HG03575 (cell line): ENCODE results near the gene ALMS1.
A peak's percentile ranks its signal among the peaks of the same experiment; 100 is the strongest.
"Not testable (repeated sequence)": the region's sequence is repeated elsewhere in the genome, so short reads cannot be mapped to it uniquely, and the experiment has no call there.

ENCODE experiments used
- ATAC-seq: cut with Tn5 transposase; IDR thresholded peaks from one replicate; pipeline ENCODE4 v1.9.1; 2021; ENCODE audit not compliant: unreplicated experiment, insufficient number of reproducible peaks, low FRiP score; ENCODE audit errors: extremely low read depth

Gene ALMS1, protein sequence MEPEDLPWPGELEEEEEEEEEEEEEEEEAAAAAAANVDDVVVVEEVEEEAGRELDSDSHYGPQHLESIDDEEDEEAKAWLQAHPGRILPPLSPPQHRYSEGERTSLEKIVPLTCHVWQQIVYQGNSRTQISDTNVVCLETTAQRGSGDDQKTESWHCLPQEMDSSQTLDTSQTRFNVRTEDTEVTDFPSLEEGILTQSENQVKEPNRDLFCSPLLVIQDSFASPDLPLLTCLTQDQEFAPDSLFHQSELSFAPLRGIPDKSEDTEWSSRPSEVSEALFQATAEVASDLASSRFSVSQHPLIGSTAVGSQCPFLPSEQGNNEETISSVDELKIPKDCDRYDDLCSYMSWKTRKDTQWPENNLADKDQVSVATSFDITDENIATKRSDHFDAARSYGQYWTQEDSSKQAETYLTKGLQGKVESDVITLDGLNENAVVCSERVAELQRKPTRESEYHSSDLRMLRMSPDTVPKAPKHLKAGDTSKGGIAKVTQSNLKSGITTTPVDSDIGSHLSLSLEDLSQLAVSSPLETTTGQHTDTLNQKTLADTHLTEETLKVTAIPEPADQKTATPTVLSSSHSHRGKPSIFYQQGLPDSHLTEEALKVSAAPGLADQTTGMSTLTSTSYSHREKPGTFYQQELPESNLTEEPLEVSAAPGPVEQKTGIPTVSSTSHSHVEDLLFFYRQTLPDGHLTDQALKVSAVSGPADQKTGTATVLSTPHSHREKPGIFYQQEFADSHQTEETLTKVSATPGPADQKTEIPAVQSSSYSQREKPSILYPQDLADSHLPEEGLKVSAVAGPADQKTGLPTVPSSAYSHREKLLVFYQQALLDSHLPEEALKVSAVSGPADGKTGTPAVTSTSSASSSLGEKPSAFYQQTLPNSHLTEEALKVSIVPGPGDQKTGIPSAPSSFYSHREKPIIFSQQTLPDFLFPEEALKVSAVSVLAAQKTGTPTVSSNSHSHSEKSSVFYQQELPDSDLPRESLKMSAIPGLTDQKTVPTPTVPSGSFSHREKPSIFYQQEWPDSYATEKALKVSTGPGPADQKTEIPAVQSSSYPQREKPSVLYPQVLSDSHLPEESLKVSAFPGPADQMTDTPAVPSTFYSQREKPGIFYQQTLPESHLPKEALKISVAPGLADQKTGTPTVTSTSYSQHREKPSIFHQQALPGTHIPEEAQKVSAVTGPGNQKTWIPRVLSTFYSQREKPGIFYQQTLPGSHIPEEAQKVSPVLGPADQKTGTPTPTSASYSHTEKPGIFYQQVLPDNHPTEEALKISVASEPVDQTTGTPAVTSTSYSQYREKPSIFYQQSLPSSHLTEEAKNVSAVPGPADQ (N-terminal part only)

DNA sequence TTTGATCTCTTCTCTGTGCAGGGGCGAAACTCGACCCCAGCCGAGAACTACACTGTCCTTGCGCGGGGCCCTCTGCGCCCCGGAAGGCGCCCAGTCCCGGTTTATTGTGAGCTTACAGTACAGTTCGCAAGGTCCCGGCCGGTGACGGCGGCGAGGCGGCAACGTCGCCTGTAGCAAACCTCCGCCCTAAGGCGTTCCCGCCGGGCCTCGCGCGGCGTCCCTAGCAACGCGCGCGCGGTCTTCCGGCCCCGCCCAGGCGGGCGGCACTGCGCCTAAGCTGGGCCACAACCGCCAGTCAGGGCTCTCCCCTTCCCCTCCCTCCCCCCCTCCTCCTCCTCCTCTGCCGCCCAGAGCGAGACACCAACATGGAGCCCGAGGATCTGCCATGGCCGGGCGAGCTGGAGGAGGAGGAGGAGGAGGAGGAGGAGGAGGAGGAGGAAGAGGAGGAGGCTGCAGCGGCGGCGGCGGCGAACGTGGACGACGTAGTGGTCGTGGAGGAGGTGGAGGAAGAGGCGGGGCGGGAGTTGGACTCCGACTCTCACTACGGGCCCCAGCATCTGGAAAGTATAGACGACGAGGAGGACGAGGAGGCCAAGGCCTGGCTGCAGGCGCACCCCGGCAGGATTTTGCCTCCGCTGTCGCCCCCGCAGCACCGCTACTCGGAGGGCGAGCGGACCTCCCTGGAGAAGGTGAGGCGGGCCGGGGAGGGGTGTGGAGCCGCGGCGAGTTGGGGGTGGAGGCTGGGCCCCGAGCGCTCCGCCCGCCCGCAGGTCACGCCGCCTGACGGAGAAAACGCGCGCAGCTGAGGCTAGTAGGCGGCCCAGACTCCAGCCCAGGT lies at the start of gene ALMS1:
ALMS1 (plus strand) TSS at position 333 of the 838 bp plus-strand sequence; CDS start at position 366, 33 bp downstream.
- ATAC-seq = peak; percentile 50

DNA sequence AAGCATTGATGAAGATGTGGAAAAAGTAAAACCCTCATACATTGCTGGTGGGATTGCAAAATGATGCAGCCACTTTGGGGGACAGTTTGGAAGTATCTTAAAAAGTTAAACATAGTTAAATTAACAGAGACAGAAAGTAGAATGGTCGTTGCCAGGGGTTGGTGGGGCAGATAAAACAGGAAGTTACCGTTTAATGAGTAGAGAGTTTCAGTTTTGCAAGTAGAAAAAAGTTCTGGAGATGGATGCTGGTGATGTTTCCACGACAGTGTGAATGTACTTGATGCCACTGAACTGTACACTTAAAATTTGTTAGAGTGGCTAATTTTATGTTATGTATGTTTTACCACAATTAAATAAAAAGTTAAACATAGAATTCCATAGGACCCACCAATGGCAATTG lies 47.8 kb upstream of the ALMS1 start:
- ATAC-seq = no peak

DNA sequence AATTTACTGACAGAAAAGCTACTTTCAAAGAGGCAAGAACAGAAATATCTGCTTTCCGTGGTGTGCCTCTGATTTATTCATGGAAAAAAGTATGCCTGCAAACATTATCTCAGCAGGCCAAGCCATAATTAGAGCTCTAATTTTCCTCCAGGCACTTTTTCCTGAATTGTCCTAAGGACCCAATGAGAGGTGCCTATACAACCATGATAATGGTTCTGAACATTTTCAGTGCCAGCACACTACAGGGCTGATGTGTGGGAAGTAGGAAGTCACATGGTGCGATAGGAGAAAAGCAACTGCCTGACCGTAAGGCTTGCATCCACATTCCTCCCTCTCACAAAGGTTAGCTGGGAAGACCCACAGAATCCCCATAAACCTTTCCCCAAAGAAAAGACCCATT lies 46.4 kb upstream of the ALMS1 start:
- ATAC-seq = no peak

DNA sequence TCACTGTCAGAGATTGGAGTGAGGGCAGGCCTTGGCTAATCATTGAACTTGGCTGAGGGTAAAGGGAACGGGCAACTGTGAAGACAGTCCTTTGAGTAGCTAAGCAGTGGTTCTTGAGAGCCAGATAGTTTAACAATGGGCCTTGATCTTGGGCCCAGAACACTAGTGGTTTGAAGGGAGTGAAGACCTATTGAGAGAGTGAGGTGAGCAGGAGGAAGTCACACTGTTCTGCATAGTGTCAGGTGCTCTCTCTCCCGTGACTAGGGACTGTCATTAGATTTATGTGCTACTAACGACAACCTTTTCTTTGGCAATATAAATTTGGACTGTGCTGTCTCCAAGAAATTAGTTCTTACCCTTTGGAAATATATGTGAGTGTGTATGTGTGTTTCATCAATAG lies 44.6 kb upstream of the ALMS1 start:
- ATAC-seq = no peak

DNA sequence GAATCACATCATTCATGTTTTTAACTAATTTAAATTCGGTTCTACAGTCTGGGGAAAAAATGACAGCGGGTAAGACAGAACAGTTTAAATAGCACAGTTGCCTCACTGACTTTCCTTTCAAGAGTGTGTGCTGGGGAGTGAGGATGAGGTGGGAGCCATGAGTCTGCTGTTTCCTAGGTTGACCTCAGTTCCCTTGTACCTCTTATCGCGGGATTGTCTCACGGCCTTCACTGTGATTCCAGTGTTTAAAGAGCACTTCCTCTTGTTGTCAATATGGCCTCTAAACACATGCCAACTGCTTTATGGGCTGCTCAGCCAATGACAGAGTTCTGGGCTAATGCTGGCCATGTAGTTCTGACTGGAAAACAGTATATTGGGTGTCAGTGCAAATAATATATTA lies 41.6 kb upstream of the ALMS1 start:
- ATAC-seq = no peak

DNA sequence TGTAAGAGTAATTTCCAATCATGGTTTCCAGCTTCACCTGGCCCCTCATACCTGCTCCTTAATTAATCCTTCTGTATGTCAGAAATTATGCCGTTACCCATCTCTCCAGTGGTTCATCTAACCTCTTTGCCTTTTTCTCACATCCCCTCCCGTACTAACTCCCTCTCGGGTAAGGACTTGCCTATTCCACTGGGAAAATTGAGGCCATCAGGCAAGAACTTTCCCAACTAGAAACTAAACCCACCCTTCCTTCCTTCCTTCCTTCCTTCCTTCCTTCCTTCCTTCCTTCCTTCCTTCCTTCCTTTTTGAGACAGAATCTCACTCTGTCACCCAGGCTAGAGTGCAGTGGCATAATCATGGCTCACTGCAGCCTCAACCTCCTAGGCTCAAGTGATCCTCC lies 40.9 kb upstream of the ALMS1 start:
- ATAC-seq = not testable (repeated sequence)

DNA sequence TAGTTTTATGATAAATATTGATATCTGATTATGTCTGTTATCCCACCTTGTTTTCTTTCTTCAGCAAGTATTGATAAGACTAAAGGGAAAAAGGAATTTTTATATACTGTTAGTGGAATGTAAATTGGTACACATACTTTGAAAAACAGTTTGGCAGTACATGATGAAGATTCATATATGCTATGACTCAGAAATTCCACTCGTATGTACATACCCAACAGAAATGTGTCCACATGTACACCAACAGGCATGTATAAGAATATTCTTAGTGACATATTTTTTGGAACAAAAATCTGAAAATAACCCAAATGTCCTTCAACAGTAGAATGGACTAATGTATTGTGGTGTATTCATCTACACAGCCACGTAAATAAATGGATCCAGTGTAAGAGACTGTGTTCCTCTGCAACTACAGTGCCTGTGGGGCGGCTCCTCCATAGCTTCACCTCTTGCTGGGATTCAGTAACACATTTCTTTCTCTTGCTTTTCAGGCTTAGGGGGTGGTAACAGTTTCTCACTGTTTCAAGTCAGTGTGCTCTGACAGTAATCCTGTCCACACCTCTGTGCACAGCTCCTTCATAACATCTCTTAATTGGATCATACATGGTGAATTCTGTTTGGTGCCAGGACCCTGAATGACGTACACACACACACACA lies 35.5 kb upstream of the ALMS1 start:
- ATAC-seq = no peak

DNA sequence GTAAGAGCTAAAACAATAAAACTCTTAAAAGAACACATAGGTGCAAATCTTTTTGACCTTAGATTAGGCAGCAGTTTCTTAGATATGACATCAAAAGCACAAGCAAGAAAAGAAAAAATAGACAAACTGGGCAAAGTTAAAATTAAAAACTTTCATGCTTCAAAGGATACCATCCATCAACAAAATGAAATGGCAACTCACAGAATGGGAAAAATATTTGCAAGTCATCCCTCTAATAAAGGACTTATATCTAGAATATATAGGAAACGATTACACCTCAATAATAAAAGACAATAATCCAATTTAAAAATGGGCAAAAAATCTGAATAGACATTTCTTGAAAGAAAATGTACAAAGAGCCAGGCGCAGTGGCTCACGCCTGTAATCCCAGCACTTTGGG lies 29.5 kb upstream of the ALMS1 start:
- no peak for ATAC-seq

DNA sequence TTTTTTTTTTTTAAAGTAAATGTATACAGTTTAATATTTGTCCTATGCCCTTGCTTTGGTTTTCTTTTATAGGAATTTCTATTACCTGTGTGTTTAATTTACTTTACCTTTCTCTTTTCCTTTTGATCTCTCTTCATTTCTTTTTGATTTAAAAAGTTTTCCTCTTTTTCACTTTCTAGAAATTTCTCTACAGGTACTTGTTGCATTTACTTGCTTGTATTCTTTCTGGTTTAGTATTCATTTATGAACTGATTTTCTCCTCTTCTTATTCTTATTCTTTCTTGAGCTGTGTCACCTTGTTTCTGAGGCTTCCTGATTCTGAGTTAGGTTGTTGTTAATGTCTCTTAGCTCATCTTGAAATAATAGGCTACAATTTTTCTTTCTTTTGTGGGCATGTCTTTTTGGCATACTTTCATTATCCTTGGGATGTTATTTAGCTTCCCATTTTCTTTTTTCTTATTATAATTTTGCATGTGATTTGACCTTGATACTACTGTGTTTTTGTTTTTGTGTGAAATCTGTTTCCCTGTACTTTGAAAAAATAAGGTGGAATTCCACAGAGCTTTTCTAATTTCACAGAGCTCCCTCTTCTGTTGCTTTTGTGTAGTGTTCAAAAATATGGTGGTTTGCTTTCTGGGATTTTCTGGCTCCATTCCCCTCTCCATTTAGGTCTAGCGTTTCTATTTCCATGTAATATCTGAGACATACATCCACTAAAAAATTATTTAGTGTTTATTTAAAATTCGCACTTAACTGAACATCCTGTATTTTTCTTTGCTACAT lies 25.5 kb upstream of the ALMS1 start:
- ATAC-seq = no peak

DNA sequence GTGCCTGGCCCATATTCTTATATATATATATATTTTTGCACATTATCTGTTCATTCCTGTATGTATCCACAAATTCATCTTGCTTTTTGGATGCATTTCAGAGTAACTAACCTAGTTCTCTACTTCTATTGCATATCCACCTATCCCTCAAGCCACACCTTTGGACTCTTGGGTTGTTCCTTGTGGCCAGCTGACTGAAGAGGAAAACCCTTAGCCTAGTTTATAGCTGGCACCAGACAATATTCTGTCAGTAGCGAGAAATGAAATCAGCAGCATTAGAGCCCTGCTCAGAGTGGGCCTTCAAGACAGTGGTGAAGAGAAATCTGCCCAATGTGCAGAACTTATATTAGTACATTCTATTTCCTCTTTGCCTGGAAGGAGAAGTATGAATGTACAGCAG lies 19.6 kb upstream of the ALMS1 start:
- ATAC-seq = no peak

DNA sequence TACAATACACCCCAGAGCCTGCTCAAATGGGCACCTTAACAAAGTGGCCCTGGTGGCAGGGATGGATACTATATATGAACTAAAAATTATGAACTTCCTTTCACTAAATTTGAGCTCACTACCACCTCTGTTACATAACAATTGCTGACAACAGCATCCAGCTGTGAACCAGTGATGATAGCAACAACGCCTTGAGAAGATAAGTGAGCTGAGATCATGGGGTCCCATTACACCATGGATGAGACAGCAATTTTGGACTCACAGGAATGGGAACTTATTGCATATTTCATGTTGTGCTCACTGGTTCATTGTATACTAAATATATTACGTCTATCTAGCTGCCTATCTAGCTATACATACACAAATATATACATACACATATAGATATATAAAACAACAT lies 16.9 kb upstream of the ALMS1 start:
- ATAC-seq = no peak

DNA sequence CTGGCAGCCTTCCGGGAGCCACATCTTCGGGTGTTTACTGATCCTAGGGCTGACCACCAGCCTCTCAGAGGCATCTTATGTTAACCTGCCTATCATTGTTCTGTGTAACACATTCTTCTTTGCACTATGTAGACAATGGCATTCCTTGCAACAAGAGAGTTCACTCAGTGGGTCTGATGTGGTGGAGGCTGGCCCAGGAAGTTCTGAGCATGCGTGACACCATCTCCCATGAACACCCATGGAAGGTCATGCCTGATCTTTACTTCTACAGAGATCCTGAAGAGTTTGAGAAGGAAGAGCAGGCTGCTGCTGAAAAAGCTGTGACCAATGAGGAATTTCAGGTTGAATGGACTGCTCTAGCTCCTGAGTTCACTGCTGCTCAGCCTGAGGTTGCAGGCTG lies 15.3 kb upstream of the ALMS1 start:
- no peak for ATAC-seq

DNA sequence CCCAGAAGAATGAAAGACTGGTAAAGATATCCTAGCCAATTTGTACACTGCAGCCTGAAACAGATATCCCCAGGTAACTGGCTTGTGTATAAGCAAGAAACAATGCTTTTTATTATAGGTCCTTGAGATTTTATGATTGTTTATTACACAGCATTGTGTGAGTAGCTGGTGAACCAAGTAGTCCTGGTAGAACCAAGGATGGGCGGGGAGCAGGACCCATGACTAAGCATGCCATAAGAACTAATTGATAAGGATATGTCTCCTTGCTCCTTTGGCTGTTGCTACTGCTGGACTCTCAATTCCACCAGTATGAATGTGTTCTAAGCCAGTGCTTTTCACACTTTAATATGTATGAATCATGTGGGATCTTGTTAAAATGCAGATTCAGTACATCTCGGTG lies 12.3 kb upstream of the ALMS1 start:
- no peak for ATAC-seq

DNA sequence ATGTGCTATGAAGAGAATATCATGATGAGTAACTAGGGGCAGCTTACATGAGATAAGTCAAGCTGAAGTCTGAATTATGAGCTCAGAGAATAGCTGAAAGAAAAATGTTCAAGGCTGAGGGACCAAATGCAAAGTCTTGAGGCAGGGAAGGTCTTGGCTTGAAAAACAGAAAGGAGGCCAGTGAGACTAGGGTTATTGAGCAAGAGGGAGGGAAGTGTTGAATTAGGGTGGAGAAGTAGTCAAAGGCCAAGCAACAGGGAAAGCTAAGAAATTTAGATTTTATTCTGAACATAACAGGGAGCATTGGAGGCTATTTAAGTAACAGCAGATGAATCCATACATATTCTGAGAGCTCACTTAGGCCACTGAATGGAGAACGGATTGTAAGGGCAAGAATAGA lies 11.4 kb upstream of the ALMS1 start:
- no peak for ATAC-seq

DNA sequence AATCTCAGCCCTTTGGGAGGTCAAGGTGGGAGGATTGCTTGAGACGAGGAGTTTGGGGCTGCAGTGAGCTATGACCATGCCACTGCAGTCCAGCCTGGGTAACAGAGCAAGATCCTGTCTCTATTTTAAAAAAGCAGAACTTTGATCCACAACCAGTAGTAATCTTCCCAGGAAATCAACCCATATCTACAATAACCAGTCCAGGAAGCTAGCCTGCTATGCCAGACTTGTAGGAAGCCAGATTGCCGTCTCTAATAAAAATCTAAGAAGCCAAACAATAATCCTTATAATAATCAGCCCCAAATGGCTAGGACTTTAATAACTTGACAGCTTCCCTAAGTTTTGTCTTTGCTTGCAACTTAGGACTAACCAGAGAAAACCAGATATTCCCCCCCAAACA lies 9.0 kb upstream of the ALMS1 start:
- no peak for ATAC-seq

DNA sequence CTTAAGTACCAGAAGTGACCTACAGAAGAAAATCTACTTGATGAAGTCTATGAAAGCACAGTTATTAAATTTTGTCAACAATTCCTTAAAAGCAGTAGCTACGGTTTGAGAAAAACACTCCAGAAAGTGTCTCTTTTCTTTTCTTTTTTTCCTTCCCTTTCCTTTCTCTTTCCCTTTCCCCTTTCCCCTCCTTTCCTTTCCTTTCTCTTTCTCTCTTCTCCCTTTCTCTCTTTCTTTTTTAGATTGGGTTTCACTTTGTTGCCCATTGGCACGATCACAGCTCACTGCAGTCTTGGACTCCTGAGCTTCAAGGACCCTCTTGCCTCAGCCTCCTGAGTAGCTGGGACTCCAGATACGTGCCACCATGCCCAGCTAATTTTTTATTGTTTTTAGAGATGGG lies 2.6 kb upstream of the ALMS1 start:
- ATAC-seq = no peak

DNA sequence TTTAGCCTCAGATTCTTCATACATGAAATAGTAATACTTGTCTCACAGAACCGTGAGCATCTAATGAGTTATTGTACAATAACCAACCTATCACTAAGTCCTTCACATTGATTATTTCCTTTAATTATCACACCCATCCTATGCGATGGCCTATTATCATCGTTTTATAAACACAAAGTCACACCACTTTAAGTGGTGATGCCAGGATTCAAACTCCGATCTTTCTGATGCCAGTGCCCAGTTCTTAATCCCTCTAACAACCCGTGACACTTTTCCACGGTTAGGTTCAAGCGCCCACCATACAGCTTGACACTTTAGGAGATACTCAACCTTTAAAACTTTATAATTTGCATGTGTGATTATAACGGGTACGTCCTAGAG lies 523 bp upstream of the ALMS1 start:
- no peak for ATAC-seq
